Smooth muscle cell (in vitro differentiated cells): ENCODE results near the gene MEI1. TPM values are rescaled to one million over a fixed set of nuclear protein-coding genes. Genes with fewer than 3 reads are reported as not detected.
A peak's percentile ranks its signal among the peaks of the same experiment; 100 is the strongest.
"Not testable (repeated sequence)": the region's sequence is repeated elsewhere in the genome, so short reads cannot be mapped to it uniquely, and the experiment has no call there.

Source experiments
- DNase-seq: peaks from one replicate; lab custom pipeline; 2025; ENCODE audit not compliant: unreplicated experiment; lab: John Stamatoyannopoulos, UW
- H2AFZ ChIP-seq: fragments of 200-600 bp; sonication (generic); 2 replicates; pipeline ENCODE4 v1.6.0; 2016; ENCODE audit warnings: antibody characterized with exemption, low read depth, mild to moderate bottlenecking
- H3F3A ChIP-seq: fragments of 200-600 bp; sonication (generic); 2 replicates; pipeline ENCODE4 v1.6.0; 2017; ENCODE audit warnings: antibody characterized with exemption, low read depth
- H3K27ac ChIP-seq: fragments of 200-600 bp; sonication (generic); 2 replicates; pipeline ENCODE4 v1.5.1; 2016; ENCODE audit warnings: low read depth, mild to moderate bottlenecking
- H3K27me3 ChIP-seq: fragments of 200-600 bp; sonication (generic); 2 replicates; pipeline ENCODE4 v1.6.1; 2016; ENCODE audit warnings: low read depth, mild to moderate bottlenecking
- H3K36me3 ChIP-seq: fragments of 200-600 bp; sonication (generic); 2 replicates; pipeline ENCODE4 v1.5.1; 2016; ENCODE audit warnings: low read depth
- H3K4me1 ChIP-seq: fragments of 200-600 bp; sonication (generic); 2 replicates; pipeline ENCODE4 v1.5.1; 2016; ENCODE audit warnings: low read depth
- H3K4me2 ChIP-seq: fragments of 200-600 bp; sonication (generic); 2 replicates; pipeline ENCODE4 v1.6.0; 2016; ENCODE audit warnings: mild to moderate bottlenecking
- H3K4me3 ChIP-seq: fragments of 200-600 bp; sonication (generic); 2 replicates; pipeline ENCODE4 v1.5.1; 2016; ENCODE audit warnings: mild to moderate bottlenecking
- H3K79me2 ChIP-seq: fragments of 200-600 bp; sonication (generic); 2 replicates; pipeline ENCODE4 v1.6.0; 2016; ENCODE audit warnings: low read depth, mild to moderate bottlenecking
- H3K9ac ChIP-seq: fragments of 200-600 bp; sonication (generic); 2 replicates; pipeline ENCODE4 v1.6.0; 2016; ENCODE audit warnings: low read depth
- H3K9me3 ChIP-seq: fragments of 200-600 bp; sonication (generic); replicated peaks from 2 replicates; pipeline ENCODE4 v1.5.1; 2016; ENCODE audit warnings: low read depth
- H4K20me1 ChIP-seq: fragments of 200-600 bp; sonication (generic); 2 replicates; pipeline ENCODE4 v1.6.0; 2016; ENCODE audit warnings: low read depth
- CTCF ChIP-seq: fragments of 200-600 bp; sonication (generic); IDR thresholded peaks from 2 replicates; pipeline ENCODE4 v1.5.1; 2017; ENCODE audit warnings: borderline replicate concordance, mild to moderate bottlenecking, antibody characterized with exemption; ENCODE audit not compliant: insufficient read depth, poor library complexity, severe bottlenecking
- WGBS: methylation state at CpG from one replicate; pipeline ENCODE4 v1.1.7; 2016; ENCODE audit warnings: low lambda C conversion rate; 5-methylcytosine and 5-hydroxymethylcytosine counted together
- polyA plus RNA-seq: library from polyadenylated mRNA; unstranded; fragments of >200 nt; fragmentation: Nextera tagmentation; extraction: Ambion mirVana; gene quantifications from 2 replicates; pipeline ENCODE4 v1.2.1, GENCODE V29; 2016
- total RNA-seq: library from RNA; depleted of rRNA; stranded (reverse); fragments of >200 nt; gene quantifications from 2 replicates; pipeline ENCODE4 v1.2.3, GENCODE V29; 2014

Gene MEI1
- total and polyA plus RNA-seq, 2 experiments from 2014 or later = 0.18 to 3.2 TPM

GRCh38 chr22:41659941-41660340 lies 39.4 kb upstream of the MEI1 start:
- no peak overlapping the region for H3K4me2 ChIP-seq
- no peak overlapping the region for H2AFZ ChIP-seq
- H3K4me3 ChIP-seq = no peak overlapping the region
- H3K36me3 ChIP-seq = peaks cover 34% of the 10 kb centered on the region
- H3K79me2 ChIP-seq = no peaks in the 10 kb centered on the region
- no peak for DNase-seq
- no peaks in the 10 kb centered on the region for H3K4me1 ChIP-seq
- peaks cover 8% of the 10 kb centered on the region for H4K20me1 ChIP-seq
- no peaks in the 10 kb centered on the region for H3K27me3 ChIP-seq
- H3F3A ChIP-seq = peaks cover 23% of the 10 kb centered on the region
- no peak overlapping the region for H3K9ac ChIP-seq
- no peaks in the 10 kb centered on the region for H3K9me3 ChIP-seq
- WGBS = 90% methylated on average over 1 of the region's 1 CpG
- TF ChIP-seq CTCF = no peak
- no peak overlapping the region for H3K27ac ChIP-seq

DNA sequence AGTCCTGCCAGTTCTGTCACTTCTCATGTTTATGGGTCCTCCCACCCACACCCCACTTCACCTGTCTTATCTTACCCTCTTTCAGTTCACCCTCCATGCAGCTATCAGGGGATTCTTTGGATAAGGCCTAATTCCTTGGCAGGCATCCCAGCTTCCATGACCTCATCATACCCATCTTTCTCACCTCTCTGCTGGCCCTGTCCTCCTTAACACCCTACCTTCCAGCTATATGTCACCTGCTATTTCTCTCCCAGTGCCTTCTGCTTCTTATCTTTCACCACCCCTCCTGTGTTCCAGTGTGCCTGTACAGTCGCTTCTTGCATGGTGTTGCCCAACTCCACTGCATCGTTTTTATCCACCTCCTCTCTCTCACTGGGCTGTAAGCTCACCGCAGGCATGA lies 38.9 kb upstream of the MEI1 start:
- H2AFZ ChIP-seq = no peak overlapping the region
- 96% methylated on average over 3 of the region's 3 CpGs for WGBS
- H3K36me3 ChIP-seq = peaks cover 30% of the 10 kb centered on the region
- no peak for DNase-seq
- no peak overlapping the region for H3K9ac ChIP-seq
- peaks cover 8% of the 10 kb centered on the region for H4K20me1 ChIP-seq
- no peak overlapping the region for H3K4me2 ChIP-seq
- no peak for TF ChIP-seq CTCF
- H3K27ac ChIP-seq = no peak overlapping the region
- no peaks in the 10 kb centered on the region for H3K9me3 ChIP-seq
- no peaks in the 10 kb centered on the region for H3K4me1 ChIP-seq
- H3K4me3 ChIP-seq = no peak overlapping the region
- no peaks in the 10 kb centered on the region for H3K27me3 ChIP-seq
- H3K79me2 ChIP-seq = no peaks in the 10 kb centered on the region
- H3F3A ChIP-seq = peaks cover 23% of the 10 kb centered on the region

- no peak for TF ChIP-seq CTCF
- H3F3A ChIP-seq = peaks cover 23% of the 10 kb centered on the region
- H2AFZ ChIP-seq = no peak overlapping the region
- H3K79me2 ChIP-seq = no peaks in the 10 kb centered on the region
- H3K4me1 ChIP-seq = no peaks in the 10 kb centered on the region
- no peak for DNase-seq
- no peak overlapping the region for H3K9ac ChIP-seq
- peaks cover 8% of the 10 kb centered on the region for H4K20me1 ChIP-seq
- H3K4me2 ChIP-seq = no peak overlapping the region
- peaks cover 30% of the 10 kb centered on the region for H3K36me3 ChIP-seq
- 94% methylated on average over 3 of the region's 3 CpGs for whole genome bisulfite sequencing
- H3K27ac ChIP-seq = no peak overlapping the region
- no peaks in the 10 kb centered on the region for H3K27me3 ChIP-seq
- H3K9me3 ChIP-seq = no peaks in the 10 kb centered on the region
- no peak overlapping the region for H3K4me3 ChIP-seq
Observed at GRCh38 chr22:41661088-41661487, 38.2 kb upstream of the MEI1 start.

GRCh38 chr22:41661713-41662112 lies 37.6 kb upstream of the MEI1 start:
- no peak for TF ChIP-seq CTCF
- Histone ChIP-seq H3K9ac (no peak overlapping the region), H3K79me2 (no peaks in the 10 kb centered on the region), H4K20me1 (peaks cover 8% of the 10 kb centered on the region), H3K4me1 (no peaks in the 10 kb centered on the region), H3K27ac (no peak overlapping the region), H3K27me3 (no peaks in the 10 kb centered on the region), H3F3A (peaks cover 23% of the 10 kb centered on the region), H3K4me3 (no peak overlapping the region), H3K4me2 (no peak overlapping the region), H3K9me3 (no peaks in the 10 kb centered on the region), H2AFZ (no peak overlapping the region), H3K36me3 (peaks cover 27% of the 10 kb centered on the region)
- DNase-seq = no peak
- WGBS = 99% methylated on average over 2 of the region's 2 CpGs

DNA sequence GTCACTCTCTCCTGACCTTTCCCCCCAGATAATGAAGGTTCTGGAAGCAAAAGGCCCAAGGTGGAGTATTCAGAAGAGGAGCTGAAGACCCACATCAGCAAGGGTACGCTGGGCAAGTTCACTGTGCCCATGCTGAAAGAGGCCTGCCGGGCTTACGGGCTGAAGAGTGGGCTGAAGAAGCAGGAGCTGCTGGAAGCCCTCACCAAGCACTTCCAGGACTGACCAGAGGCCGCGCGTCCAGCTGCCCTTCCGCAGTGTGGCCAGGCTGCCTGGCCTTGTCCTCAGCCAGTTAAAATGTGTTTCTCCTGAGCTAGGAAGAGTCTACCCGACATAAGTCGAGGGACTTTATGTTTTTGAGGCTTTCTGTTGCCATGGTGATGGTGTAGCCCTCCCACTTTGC lies 35.7 kb upstream of the MEI1 start:
- H3K36me3 ChIP-seq = peaks cover 14% of the 10 kb centered on the region
- not testable (repeated sequence) for H3K27me3 ChIP-seq, H3K79me2 ChIP-seq, H3K9me3 ChIP-seq, H4K20me1 ChIP-seq, H2AFZ ChIP-seq, DNase-seq, H3K4me1 ChIP-seq, H3K9ac ChIP-seq, H3K4me3 ChIP-seq, H3K4me2 ChIP-seq
- peaks cover 37% of the 10 kb centered on the region for H3F3A ChIP-seq
- peak overlapping the region; percentile 19 for H3K27ac ChIP-seq
- WGBS = 95% methylated on average over 9 of the region's 9 CpGs
